ENCODE results near the gene SLC1A5.

The SLC1A5 gene

GRCh38 chr19:46726971-46727501 lies 61.4 kb downstream of the SLC1A5 start:
- Histone ChIP-seq H3K4me3 (ENCODE audit: insufficient read length, low read depth) (no peak overlapping the region), H3K36me3 (ENCODE audit: insufficient read depth, insufficient read length, low read length) (peaks cover 95% of the 10 kb centered on the region), H3K9me3 (ENCODE audit: insufficient read depth, low read length) (no peaks in the 10 kb centered on the region), H3K27me3 (ENCODE audit: insufficient read depth, insufficient read length) (no peaks in the 10 kb centered on the region), H3K9ac (ENCODE audit: insufficient read length, low read depth) (no peak overlapping the region), H3K4me1 (ENCODE audit: insufficient read depth, insufficient read length) (peaks cover 35% of the 10 kb centered on the region)
- DNase-seq (ENCODE audit: low read depth, low spot score) = no peak
- TF ChIP-seq ZNF274 (IDR thresholded peaks at IDR 0.05; ENCODE audit: low read depth, low read length) (no peak), YY1 (IDR thresholded peaks at IDR 0.05; ENCODE audit: insufficient read depth, insufficient read length) (no peak)

GRCh38 chr19:46726551-46726950 lies 61.8 kb downstream of the SLC1A5 start:
- TF ChIP-seq SUZ12 (IDR thresholded peaks at IDR 0.05; ENCODE audit: extremely low read depth, insufficient read depth, insufficient read length) = no peak
- no peak for TF ChIP-seq ZNF274 (IDR thresholded peaks at IDR 0.05; ENCODE audit: low read depth, low read length)
- TF ChIP-seq YY1 (IDR thresholded peaks at IDR 0.05; ENCODE audit: insufficient read depth, insufficient read length) = no peak
- H3K36me3 ChIP-seq (ENCODE audit: insufficient read depth, insufficient read length, low read length) = peaks cover 95% of the 10 kb centered on the region

GRCh38 chr19:46725859-46726393 lies 62.5 kb downstream of the SLC1A5 start:
- Histone ChIP-seq H3K36me3 (ENCODE audit: insufficient read depth, insufficient read length, low read length) (peaks cover 96% of the 10 kb centered on the region), H3K4me1 (ENCODE audit: insufficient read depth, insufficient read length) (peaks cover 34% of the 10 kb centered on the region), H3K27me3 (ENCODE audit: insufficient read depth, insufficient read length) (no peaks in the 10 kb centered on the region), H3K9me3 (ENCODE audit: insufficient read depth, low read length) (no peaks in the 10 kb centered on the region), H3K4me3 (ENCODE audit: insufficient read length, low read depth) (no peak overlapping the region), H3K9ac (ENCODE audit: insufficient read length, low read depth) (peak overlapping the region; percentile 28)
- TF ChIP-seq ZNF274 (IDR thresholded peaks at IDR 0.05; ENCODE audit: low read depth, low read length) (no peak), YY1 (IDR thresholded peaks at IDR 0.05; ENCODE audit: insufficient read depth, insufficient read length) (no peak), SUZ12 (IDR thresholded peaks at IDR 0.05; ENCODE audit: extremely low read depth, insufficient read depth, insufficient read length) (no peak)
- no peak for DNase-seq (ENCODE audit: low read depth, low spot score)

More at GRCh38 chr19:46726551-46726950, 61.8 kb downstream of the SLC1A5 start:
- peaks cover 35% of the 10 kb centered on the region for H3K4me1 ChIP-seq (ENCODE audit: insufficient read depth, insufficient read length)
- no peak overlapping the region for H3K9ac ChIP-seq (ENCODE audit: insufficient read length, low read depth)
- H3K4me3 ChIP-seq (ENCODE audit: insufficient read length, low read depth) = no peak overlapping the region
- DNase-seq (ENCODE audit: low read depth, low spot score) = no peak
- H3K27me3 ChIP-seq (ENCODE audit: insufficient read depth, insufficient read length) = no peaks in the 10 kb centered on the region
- no peaks in the 10 kb centered on the region for H3K9me3 ChIP-seq (ENCODE audit: insufficient read depth, low read length)

- Histone ChIP-seq H3K27me3 (ENCODE audit: insufficient read depth, insufficient read length) (no peaks in the 10 kb centered on the region), H3K4me3 (ENCODE audit: insufficient read length, low read depth) (no peak overlapping the region), H3K4me1 (ENCODE audit: insufficient read depth, insufficient read length) (peaks cover 32% of the 10 kb centered on the region), H3K9ac (ENCODE audit: insufficient read length, low read depth) (peak overlapping the region; percentile 28), H3K36me3 (ENCODE audit: insufficient read depth, insufficient read length, low read length) (peaks cover 96% of the 10 kb centered on the region), H3K9me3 (ENCODE audit: insufficient read depth, low read length) (no peaks in the 10 kb centered on the region)
- TF ChIP-seq ZNF274 (IDR thresholded peaks at IDR 0.05; ENCODE audit: low read depth, low read length) (no peak), SUZ12 (IDR thresholded peaks at IDR 0.05; ENCODE audit: extremely low read depth, insufficient read depth, insufficient read length) (no peak), YY1 (IDR thresholded peaks at IDR 0.05; ENCODE audit: insufficient read depth, insufficient read length) (no peak)
- DNase-seq (ENCODE audit: low read depth, low spot score) = no peak
Observed at GRCh38 chr19:46725036-46725820, 63.2 kb downstream of the SLC1A5 start.

All from NT2/D1 (cell line).